PC-3 (cell line): ENCODE measurements around the gene ELMO3. TPM values are rescaled to one million over a fixed set of nuclear protein-coding genes. Genes with fewer than 3 reads are reported as not detected.

Experiments
- ATAC-seq: fragments of 200-7000 bp; cut with Tn5 transposase; 2 replicates; pipeline ENCODE4 v1.9.1; 2020; ENCODE audit warnings: mild to moderate bottlenecking, moderate library complexity
- BruUV-seq: library from RNA; stranded (reverse); fragments of 400-500 nt; replicated peaks from 2 replicates; lab custom pipeline; 2021; lab: Mats Ljungman, UMichigan
- CTCF ChIA-PET: fragments of 300-600 bp; sonication (Branson Sonifier 250); formaldehyde crosslinking; loops from one replicate; lab custom pipeline; 2022; ENCODE audit warnings: antibody characterized with exemption; lab: Charles Lee
- POLR2A ChIA-PET: fragments of 300-600 bp; sonication (Branson Sonifier 250); formaldehyde crosslinking; loops from one replicate; lab custom pipeline; 2022; ENCODE audit warnings: antibody characterized with exemption; ENCODE audit not compliant: unreplicated experiment; lab: Charles Lee
- DNase-seq: peaks from one replicate; pipeline ENCODE4 v3.0.0-alpha.2; 2015
- H2AFZ ChIP-seq: fragments of 300-600 bp; sonication (generic); 2 replicates; pipeline ENCODE4 v1.6.0; 2016; ENCODE audit warnings: antibody characterized with exemption, low read length
- H3F3A ChIP-seq: fragments of 300-600 bp; sonication (generic); one replicate; pipeline ENCODE4 v1.6.0; 2017; ENCODE audit warnings: antibody characterized with exemption, low read length, control low read depth, mild to moderate bottlenecking; ENCODE audit not compliant: unreplicated experiment
- H3K27ac ChIP-seq: fragments of 300-600 bp; sonication (generic); 2 replicates; pipeline ENCODE4 v1.5.1; 2016; ENCODE audit warnings: mild to moderate bottlenecking, low read length
- H3K27me3 ChIP-seq: fragments of 300-600 bp; sonication (generic); 2 replicates; pipeline ENCODE4 v1.6.1; 2016; ENCODE audit warnings: low read length, mixed read lengths
- H3K36me3 ChIP-seq: fragments of 300-600 bp; sonication (generic); 2 replicates; pipeline ENCODE4 v1.6.1; 2016; ENCODE audit warnings: low read depth, mixed run types, low read length, mixed read lengths
- H3K4me1 ChIP-seq: fragments of 300-600 bp; sonication (generic); 2 replicates; pipeline ENCODE4 v1.5.1; 2016; ENCODE audit warnings: low read length; ENCODE audit not compliant: insufficient read depth
- H3K4me2 ChIP-seq: fragments of 300-600 bp; sonication (generic); 2 replicates; pipeline ENCODE4 v1.6.0; 2016; ENCODE audit warnings: low read length
- H3K4me3 ChIP-seq: fragments of 300-600 bp; sonication (generic); 2 replicates; pipeline ENCODE4 v1.5.1; 2016; ENCODE audit warnings: mild to moderate bottlenecking, low read length, mixed read lengths
- H3K79me2 ChIP-seq: fragments of 300-600 bp; sonication (generic); 2 replicates; pipeline ENCODE4 v1.6.1; 2017; ENCODE audit warnings: low read length, mixed read lengths
- H3K9ac ChIP-seq: fragments of 300-600 bp; sonication (generic); 2 replicates; pipeline ENCODE4 v1.6.0; 2016; ENCODE audit warnings: mild to moderate bottlenecking, low read length
- H3K9me2 ChIP-seq: fragments of 300-600 bp; sonication (generic); replicated peaks from 2 replicates; pipeline ENCODE4 v1.6.1; 2016; ENCODE audit warnings: mixed run types, low read length, mixed read lengths
- H3K9me3 ChIP-seq: fragments of 300-600 bp; sonication (generic); 2 replicates; pipeline ENCODE4 v1.6.1; 2016; ENCODE audit warnings: low read length, mixed read lengths
- H4K20me1 ChIP-seq: fragments of 300-600 bp; sonication (generic); 2 replicates; pipeline ENCODE4 v1.6.1; 2016; ENCODE audit warnings: low read length, mixed read lengths
- CTCF ChIP-seq: fragments of 300-600 bp; sonication (generic); conservative IDR thresholded peaks from 2 replicates; pipeline ENCODE4 v1.5.1; 2017; ENCODE audit warnings: antibody characterized with exemption, low read depth, mild to moderate bottlenecking, low read length
- EZH2 ChIP-seq: fragments of 300-600 bp; sonication (generic); IDR thresholded peaks from one replicate; pipeline ENCODE4 v1.6.1; 2017; ENCODE audit warnings: antibody characterized with exemption, mild to moderate bottlenecking, low read length; ENCODE audit not compliant: unreplicated experiment
- EZH2phosphoT487 ChIP-seq: fragments of 300-600 bp; sonication (generic); IDR thresholded peaks from 2 replicates; pipeline ENCODE4 v1.6.1; 2018; ENCODE audit warnings: mild to moderate bottlenecking, antibody characterized with exemption, low read length, borderline replicate concordance
- intact Hi-C: fragments of 100-400 bp; cut with micrococcal nuclease; formaldehyde crosslinking; loops from 2 replicates; pipeline ENCODE4 v1.9.0; 2023
- total RNA-seq: library from RNA; depleted of rRNA; stranded (reverse); fragments of >200 nt; gene quantifications from 2 replicates; pipeline ENCODE4 v1.2.3, GENCODE V29; 2014

ELMO3 gene
- total RNA-seq, 1 experiment from 2014 or later, result 2.2 TPM

GRCh38 chr16:67233596-67233995 lies 34.7 kb downstream of the ELMO3 start:
- H3K9me2 ChIP-seq, result no peaks in the 10 kb centered on the region
- H3K27me3 ChIP-seq, result no peaks in the 10 kb centered on the region
- H3K79me2 ChIP-seq, result peaks cover 2% of the 10 kb centered on the region; the same call in 1 of the 2 replicates
- no peaks in the 10 kb centered on the region for H3K9me3 ChIP-seq
- ATAC-seq, result no peak
- BruUV-seq, result no TSS peak
- no peak overlapping the region for H3K9ac ChIP-seq
- no peak overlapping the region for H2AFZ ChIP-seq
- intact Hi-C loops, result no loop called here
- ChIA-PET POLR2A (no interaction called here), CTCF (no interaction called here)
- no peak for TF ChIP-seq EZH2
- TF ChIP-seq EZH2phosphoT487, result no peak
- TF ChIP-seq CTCF, result no peak
- H3K4me2 ChIP-seq, result no peak overlapping the region
- H4K20me1 ChIP-seq, result no peaks in the 10 kb centered on the region
- H3F3A ChIP-seq, result no peaks in the 10 kb centered on the region
- H3K27ac ChIP-seq, result no peak overlapping the region
- DNase-seq, result no peak
- peaks cover 28% of the 10 kb centered on the region for H3K36me3 ChIP-seq
- H3K4me3 ChIP-seq, result no peak overlapping the region
- H3K4me1 ChIP-seq, result no peaks in the 10 kb centered on the region

- 0 out of 2 replicates have a peak, but pooled peaks cover 2% of the 10 kb centered on the region for H3K79me2 ChIP-seq
- H4K20me1 ChIP-seq, result no peaks in the 10 kb centered on the region
- no peak for DNase-seq
- ATAC-seq, result no peak
- intact Hi-C loops, result no loop called here
- CTCF ChIA-PET, result no interaction called here
- no peaks in the 10 kb centered on the region for H3K27me3 ChIP-seq
- H3K27ac ChIP-seq, result no peak overlapping the region
- no TSS peak for BruUV-seq
- no peak for TF ChIP-seq EZH2phosphoT487
- TF ChIP-seq CTCF, result no peak
- TF ChIP-seq EZH2, result no peak
- H3K4me3 ChIP-seq, result no peak overlapping the region
- H3K9me3 ChIP-seq, result no peaks in the 10 kb centered on the region
- H3K4me1 ChIP-seq, result no peaks in the 10 kb centered on the region
- H3K4me2 ChIP-seq, result no peak overlapping the region
- POLR2A ChIA-PET, result no interaction called here
- H2AFZ ChIP-seq, result no peak overlapping the region
- H3K9me2 ChIP-seq, result no peaks in the 10 kb centered on the region
- no peak overlapping the region for H3K9ac ChIP-seq
- peaks cover 28% of the 10 kb centered on the region for H3K36me3 ChIP-seq
- no peaks in the 10 kb centered on the region for H3F3A ChIP-seq
Measured at GRCh38 chr16:67234180-67234597, 35.3 kb downstream of the ELMO3 start.

- Histone ChIP-seq H3K4me2 (no peak overlapping the region), H2AFZ (no peak overlapping the region)
- BruUV-seq, result no TSS peak
Measured at GRCh38 chr16:67235816-67236562, 37.1 kb downstream of the ELMO3 start.

More at GRCh38 chr16:67235816-67236562, 37.1 kb downstream of the ELMO3 start:
- peaks cover 7% of the 10 kb centered on the region for H3K4me1 ChIP-seq
- no peak overlapping the region for H3K4me3 ChIP-seq
- peaks cover 27% of the 10 kb centered on the region for H3K36me3 ChIP-seq
- POLR2A ChIA-PET, result no interaction called here
- no peaks in the 10 kb centered on the region for H3F3A ChIP-seq
- H3K27me3 ChIP-seq, result no peaks in the 10 kb centered on the region
- H3K9me2 ChIP-seq, result no peaks in the 10 kb centered on the region
- H3K27ac ChIP-seq, result no peak overlapping the region
- no peak for TF ChIP-seq EZH2
- no peak for TF ChIP-seq CTCF
- no peak for TF ChIP-seq EZH2phosphoT487
- H3K9me3 ChIP-seq, result no peaks in the 10 kb centered on the region
- peaks cover 17% of the 10 kb centered on the region for H3K79me2 ChIP-seq
- no peak overlapping the region for H3K9ac ChIP-seq
- no peaks in the 10 kb centered on the region for H4K20me1 ChIP-seq
- DNase-seq, result no peak
- ATAC-seq, result no peak
- CTCF ChIA-PET, result no interaction called here
- intact Hi-C loops, result no loop called here
